ENCODE results near the gene PHLDA2. TPM values are rescaled to one million over a fixed set of nuclear protein-coding genes. Genes with fewer than 3 reads are reported as not detected.

PHLDA2 gene
- total RNA-seq, 6 donors from 2014 or later, result 8.6 to 38.9 (median 21.0) TPM; not detected in 1

GRCh38 chr11:2961080-2961479, 31.9 kb upstream of the PHLDA2 start:
- TF ChIP-seq POLR2A (IDR thresholded peaks at IDR 0.05), result no peak
- no peak for TF ChIP-seq CTCF (IDR thresholded peaks at IDR 0.05)
- no peak for TF ChIP-seq POLR2AphosphoS5 (IDR thresholded peaks at IDR 0.05)
- no peak for TF ChIP-seq EP300 (IDR thresholded peaks at IDR 0.05)
- ATAC-seq (ENCODE audit: low FRiP score in 2 of 2), result no peak

GRCh38 chr11:2960139-2960538, 30.9 kb upstream of the PHLDA2 start:
- WGBS, 2 donors, result 95 to 96% methylated on average over 7 of the region's 7 CpGs
- no peaks in the 10 kb centered on the region for H3K27me3 ChIP-seq
- no peak for DNase-seq
- H3K4me3 ChIP-seq, result no peak overlapping the region
- ATAC-seq (ENCODE audit: low FRiP score in 2 of 2), result no peak
- H3K36me3 ChIP-seq, result peaks cover 24 to 97% (median 72%) of the 10 kb centered on the region in 4 donors
- H3K27ac ChIP-seq, result no peak overlapping the region
- no peaks in the 10 kb centered on the region for H3K9me3 ChIP-seq
- no peaks in the 10 kb centered on the region for H3K4me1 ChIP-seq
- TF ChIP-seq EP300 (IDR thresholded peaks at IDR 0.05), result no peak
- no peak for TF ChIP-seq POLR2A (IDR thresholded peaks at IDR 0.05)
- no peak for TF ChIP-seq CTCF (IDR thresholded peaks at IDR 0.05)
- no peak for TF ChIP-seq POLR2AphosphoS5 (IDR thresholded peaks at IDR 0.05)

More at GRCh38 chr11:2961080-2961479, 31.9 kb upstream of the PHLDA2 start:
- H3K27me3 ChIP-seq, result no peaks in the 10 kb centered on the region
- H3K27ac ChIP-seq, result no peak overlapping the region
- no peak overlapping the region for H3K4me3 ChIP-seq
- peaks cover 32 to 97% (median 71%) of the 10 kb centered on the region in 4 donors for H3K36me3 ChIP-seq
- WGBS, 2 donors, result 78 to 79% methylated on average over 5 of the region's 5 CpGs
- H3K9me3 ChIP-seq, result no peaks in the 10 kb centered on the region
- H3K4me1 ChIP-seq, result no peaks in the 10 kb centered on the region
- no peak for DNase-seq

GRCh38 chr11:2958251-2958650, 29.0 kb upstream of the PHLDA2 start:
- Histone ChIP-seq H3K9me3 (no peaks in the 10 kb centered on the region), H3K27ac (no peak overlapping the region), H3K27me3 (no peaks in the 10 kb centered on the region), H3K4me1 (no peaks in the 10 kb centered on the region), H3K36me3 (peaks cover 26 to 97% (median 74%) of the 10 kb centered on the region in 4 donors), H3K4me3 (no peak overlapping the region)
- ATAC-seq (ENCODE audit: low FRiP score in 2 of 2) (no peak), DNase-seq (no peak)
- TF ChIP-seq POLR2A (IDR thresholded peaks at IDR 0.05) (no peak), EP300 (IDR thresholded peaks at IDR 0.05) (no peak), POLR2AphosphoS5 (IDR thresholded peaks at IDR 0.05) (no peak), CTCF (IDR thresholded peaks at IDR 0.05) (no peak)
- 68 to 69% methylated on average over 3 of the region's 3 CpGs for WGBS, 2 donors

- TF ChIP-seq EP300 (IDR thresholded peaks at IDR 0.05) (no peak), POLR2AphosphoS5 (IDR thresholded peaks at IDR 0.05) (no peak), POLR2A (IDR thresholded peaks at IDR 0.05) (no peak), CTCF (IDR thresholded peaks at IDR 0.05) (no peak)
- ATAC-seq (ENCODE audit: low FRiP score in 2 of 2) (no peak), DNase-seq (no peak)
- no peaks in the 10 kb centered on the region for H3K9me3 ChIP-seq
- WGBS, 2 donors, result 77 to 86% methylated on average over 3 to 6 of the region's 6 CpGs
- peaks cover 0 to 9% (median 6%) of the 10 kb centered on the region in 4 donors for H3K4me1 ChIP-seq
- H3K27me3 ChIP-seq, result no peaks in the 10 kb centered on the region
- no peak overlapping the region for H3K4me3 ChIP-seq
- no peak overlapping the region for H3K27ac ChIP-seq
- peaks cover 36 to 100% (median 85%) of the 10 kb centered on the region in 4 donors for H3K36me3 ChIP-seq
These were observed 26.8 kb upstream of the PHLDA2 start for GRCh38 chr11:2955906-2956476.

- TF ChIP-seq POLR2A (IDR thresholded peaks at IDR 0.05) (no peak), EP300 (IDR thresholded peaks at IDR 0.05) (no peak), CTCF (IDR thresholded peaks at IDR 0.05) (no peak), POLR2AphosphoS5 (IDR thresholded peaks at IDR 0.05) (no peak)
- H3K27ac ChIP-seq, result no peak overlapping the region
- ATAC-seq (ENCODE audit: low FRiP score in 2 of 2) (no peak), DNase-seq (no peak)
- H3K9me3 ChIP-seq, result no peaks in the 10 kb centered on the region
- peaks cover 0 to 11% (median 6%) of the 10 kb centered on the region in 4 donors for H3K4me1 ChIP-seq
- H3K27me3 ChIP-seq, result no peaks in the 10 kb centered on the region
- 86 to 91% methylated on average over 6 of the region's 6 CpGs for WGBS, 2 donors
- H3K4me3 ChIP-seq, result no peak overlapping the region
- H3K36me3 ChIP-seq, result peaks cover 39 to 100% (median 86%) of the 10 kb centered on the region in 4 donors
These were observed 25.0 kb upstream of the PHLDA2 start for GRCh38 chr11:2954263-2954662.

Data from upper lobe of left lung (tissue), 6 donors.